ENCODE measurements around the gene TYW1B. TPM values are rescaled to one million over a fixed set of nuclear protein-coding genes. Genes with fewer than 3 reads are reported as not detected.
"Not testable (repeated sequence)": the region's sequence is repeated elsewhere in the genome, so short reads cannot be mapped to it uniquely, and the experiment has no call there.

The TYW1B gene
- total RNA-seq, 2 experiments from 2014 or later: 3.6 to 4.0 TPM

- Mint-ChIP-seq H3K27me3 (no peaks in the 10 kb centered on the region), H3K9me3 (no peaks in the 10 kb centered on the region), H3K27ac (no peak overlapping the region), H3K4me3 (no peak overlapping the region), H3K4me1 (ENCODE audit: low read depth) (no peaks in the 10 kb centered on the region), H3K36me3 (ENCODE audit: low read depth) (no peaks in the 10 kb centered on the region)
- ATAC-seq (ENCODE audit: poor library complexity) (no peak), DNase-seq (no peak)
- H3K36me3 ChIP-seq (ENCODE audit: insufficient read depth, low read length): no peaks in the 10 kb centered on the region
- CTCF ChIA-PET: no interaction called here
- POLR2A ChIA-PET: no interaction called here
- H3K9me3 ChIP-seq (ENCODE audit: control insufficient read depth in 1 of 2, insufficient read depth in 1 of 2, low read length in 2 of 2): no peaks in the 10 kb centered on the region
- H3K4me1 ChIP-seq (ENCODE audit: insufficient read depth, low read length): no peaks in the 10 kb centered on the region
- no peak overlapping the region for H3K27ac ChIP-seq (ENCODE audit: low read depth in 1 of 2, low read length in 2 of 2)
- H3K4me3 ChIP-seq (ENCODE audit: low read length): no peak overlapping the region
- H3K27me3 ChIP-seq (ENCODE audit: control insufficient read depth in 1 of 2, insufficient read depth in 2 of 2, low read length in 2 of 2): no peaks in the 10 kb centered on the region
- intact Hi-C loops (cut with DNase I, micrococcal nuclease): no loop called here
- no peak for TF ChIP-seq CTCF (IDR thresholded peaks at IDR 0.05)
Measured at GRCh38 chr7:72539702-72540101, 288.3 kb downstream of the TYW1B start.

DNA sequence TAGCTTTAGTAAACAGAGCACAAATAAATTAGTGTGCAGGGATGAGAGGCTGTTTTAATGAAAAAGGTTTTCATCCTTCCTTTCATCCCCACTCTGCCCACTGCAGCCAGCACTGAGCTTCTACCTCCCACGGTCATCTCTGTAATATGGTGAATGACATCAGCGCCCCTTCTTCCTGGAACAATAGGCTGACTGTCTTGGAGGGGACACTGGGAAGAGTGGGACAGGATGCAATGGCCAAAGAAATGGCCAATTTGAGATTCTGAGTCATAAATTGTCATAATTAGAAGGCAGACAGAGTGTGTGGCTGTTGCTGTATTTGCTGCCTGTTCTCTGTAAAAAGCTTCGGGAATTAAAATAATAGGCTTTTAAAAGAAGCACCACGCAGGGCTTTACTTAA, 289.1 kb downstream of the TYW1B start:
- Histone ChIP-seq H3K4me1 (ENCODE audit: insufficient read depth, low read length) (no peaks in the 10 kb centered on the region), H3K36me3 (ENCODE audit: insufficient read depth, low read length) (no peaks in the 10 kb centered on the region), H3K27ac (ENCODE audit: low read depth in 1 of 2, low read length in 2 of 2) (no peak overlapping the region), H3K27me3 (ENCODE audit: control insufficient read depth in 1 of 2, insufficient read depth in 2 of 2, low read length in 2 of 2) (no peaks in the 10 kb centered on the region), H3K4me3 (ENCODE audit: low read length) (no peak overlapping the region), H3K9me3 (ENCODE audit: control insufficient read depth in 1 of 2, insufficient read depth in 1 of 2, low read length in 2 of 2) (no peaks in the 10 kb centered on the region)
- no peak for DNase-seq
- intact Hi-C loops (cut with DNase I, micrococcal nuclease): no loop called here
- Mint-ChIP-seq H3K27ac (no peak overlapping the region), H3K27me3 (no peaks in the 10 kb centered on the region), H3K4me1 (ENCODE audit: low read depth) (no peaks in the 10 kb centered on the region), H3K9me3 (no peaks in the 10 kb centered on the region), H3K36me3 (ENCODE audit: low read depth) (no peaks in the 10 kb centered on the region), H3K4me3 (no peak overlapping the region)
- POLR2A ChIA-PET: no interaction called here
- TF ChIP-seq CTCF (IDR thresholded peaks at IDR 0.05): no peak
- ATAC-seq (ENCODE audit: poor library complexity): no peak
- CTCF ChIA-PET: no interaction called here

DNA sequence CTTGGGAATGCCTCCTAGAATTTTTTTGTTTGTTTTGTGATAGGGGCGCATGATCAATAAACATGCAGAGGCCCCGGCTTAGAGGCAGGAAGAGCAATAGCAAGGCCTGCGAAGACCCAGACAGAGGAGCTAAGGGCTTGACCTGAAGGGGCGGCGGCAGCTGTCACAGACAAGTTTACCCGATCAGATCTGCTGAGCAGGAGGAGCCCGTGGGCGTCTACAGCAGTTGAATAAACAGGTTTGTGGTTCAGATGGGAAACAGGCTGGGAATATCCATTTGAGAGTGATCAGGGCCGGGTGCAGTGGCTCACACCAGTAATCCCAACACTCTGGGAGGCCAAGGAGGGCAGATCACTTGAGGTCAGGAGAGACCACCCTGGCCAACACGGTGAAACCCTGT, 289.9 kb downstream of the TYW1B start:
- no peak for DNase-seq
- intact Hi-C loops (cut with DNase I, micrococcal nuclease): no loop called here
- Mint-ChIP-seq H3K9me3 (no peaks in the 10 kb centered on the region), H3K4me1 (ENCODE audit: low read depth) (no peaks in the 10 kb centered on the region), H3K27ac (no peak overlapping the region), H3K4me3 (no peak overlapping the region), H3K27me3 (no peaks in the 10 kb centered on the region), H3K36me3 (ENCODE audit: low read depth) (no peaks in the 10 kb centered on the region)
- Histone ChIP-seq H3K4me1 (ENCODE audit: insufficient read depth, low read length) (no peaks in the 10 kb centered on the region), H3K4me3 (ENCODE audit: low read length) (no peak overlapping the region), H3K27me3 (ENCODE audit: control insufficient read depth in 1 of 2, insufficient read depth in 2 of 2, low read length in 2 of 2) (no peaks in the 10 kb centered on the region), H3K36me3 (ENCODE audit: insufficient read depth, low read length) (no peaks in the 10 kb centered on the region), H3K27ac (ENCODE audit: low read depth in 1 of 2, low read length in 2 of 2) (no peak overlapping the region), H3K9me3 (ENCODE audit: control insufficient read depth in 1 of 2, insufficient read depth in 1 of 2, low read length in 2 of 2) (no peaks in the 10 kb centered on the region)
- POLR2A ChIA-PET: no interaction called here
- CTCF ChIA-PET: no interaction called here
- no peak for ATAC-seq (ENCODE audit: poor library complexity)
- no peak for TF ChIP-seq CTCF (IDR thresholded peaks at IDR 0.05)

DNA sequence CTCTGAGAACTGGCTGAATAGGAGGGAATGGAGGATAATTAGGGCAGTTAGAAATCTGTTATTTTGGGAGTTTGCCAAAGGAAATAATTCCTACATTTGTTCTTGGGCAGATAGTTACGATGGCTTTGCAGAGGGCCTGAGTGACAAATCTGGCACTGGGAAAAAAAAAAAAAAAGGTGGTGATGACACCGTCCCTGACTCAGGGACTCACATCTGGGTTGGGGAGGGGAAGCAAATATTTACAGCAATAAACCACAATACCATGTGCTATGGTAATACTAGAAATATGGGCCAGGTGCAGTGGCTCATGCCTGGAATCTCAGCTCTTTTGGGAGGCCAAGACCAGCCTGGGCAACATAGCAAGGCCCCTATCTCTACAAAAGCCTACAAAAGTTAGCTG, 292.0 kb downstream of the TYW1B start:
- H3K27me3 Mint-ChIP-seq; H3K27ac ChIP-seq (ENCODE audit: low read depth in 1 of 2, low read length in 2 of 2); H3K27ac Mint-ChIP-seq; CTCF ChIA-PET; H3K4me3 Mint-ChIP-seq; intact Hi-C loops (cut with DNase I, micrococcal nuclease); H3K9me3 ChIP-seq (ENCODE audit: control insufficient read depth in 1 of 2, insufficient read depth in 1 of 2, low read length in 2 of 2); H3K36me3 Mint-ChIP-seq (ENCODE audit: low read depth); H3K4me3 ChIP-seq (ENCODE audit: low read length); H3K9me3 Mint-ChIP-seq; POLR2A ChIA-PET; H3K36me3 ChIP-seq (ENCODE audit: insufficient read depth, low read length); H3K4me1 Mint-ChIP-seq (ENCODE audit: low read depth); H3K4me1 ChIP-seq (ENCODE audit: insufficient read depth, low read length); DNase-seq; ATAC-seq (ENCODE audit: poor library complexity); H3K27me3 ChIP-seq (ENCODE audit: control insufficient read depth in 1 of 2, insufficient read depth in 2 of 2, low read length in 2 of 2): not testable (repeated sequence)

DNA sequence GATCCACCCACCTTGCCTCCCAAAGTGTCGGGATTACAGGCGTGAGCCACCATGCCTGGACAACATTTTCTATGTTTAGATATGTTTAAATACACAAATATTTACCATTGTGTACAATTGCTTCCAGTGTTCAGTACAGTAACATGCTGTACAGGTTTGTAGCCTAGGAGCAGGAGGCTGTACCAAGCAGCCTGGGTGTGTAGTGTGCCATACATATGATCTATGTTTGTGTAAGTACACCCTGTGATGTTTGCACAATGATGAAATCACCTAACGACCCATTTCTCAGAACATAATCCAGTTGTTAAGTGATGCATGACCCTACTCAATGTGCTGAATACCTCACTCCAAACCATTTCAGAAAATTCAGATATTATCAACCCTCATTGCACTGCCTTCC, 297.0 kb downstream of the TYW1B start:
- H3K4me3 Mint-ChIP-seq; H3K4me3 ChIP-seq (ENCODE audit: low read length); H3K27me3 Mint-ChIP-seq; CTCF ChIA-PET; H3K4me1 ChIP-seq (ENCODE audit: insufficient read depth, low read length); POLR2A ChIA-PET; H3K4me1 Mint-ChIP-seq (ENCODE audit: low read depth); H3K27ac ChIP-seq (ENCODE audit: low read depth in 1 of 2, low read length in 2 of 2); DNase-seq; ATAC-seq (ENCODE audit: poor library complexity); H3K9me3 ChIP-seq (ENCODE audit: control insufficient read depth in 1 of 2, insufficient read depth in 1 of 2, low read length in 2 of 2); H3K27me3 ChIP-seq (ENCODE audit: control insufficient read depth in 1 of 2, insufficient read depth in 2 of 2, low read length in 2 of 2); intact Hi-C loops (cut with DNase I, micrococcal nuclease); H3K36me3 Mint-ChIP-seq (ENCODE audit: low read depth); H3K36me3 ChIP-seq (ENCODE audit: insufficient read depth, low read length); H3K27ac Mint-ChIP-seq; H3K9me3 Mint-ChIP-seq: not testable (repeated sequence)
